HCT116 (cell line): ENCODE results near the gene ROBO1.

Experiments used
- EZH2 ChIP-seq: fragments of 200-600 bp; sonication (generic); IDR thresholded peaks from 2 replicates; pipeline ENCODE4 v1.6.1; 2017; ENCODE audit warnings: antibody characterized with exemption, mixed run types
- POLR2A ChIP-seq: IDR thresholded peaks from 2 replicates; pipeline ENCODE4 v1.7.0; 2011; ENCODE audit warnings: borderline replicate concordance; ENCODE audit not compliant: insufficient read depth, insufficient read length; ENCODE audit errors: extremely low read depth

DNA sequence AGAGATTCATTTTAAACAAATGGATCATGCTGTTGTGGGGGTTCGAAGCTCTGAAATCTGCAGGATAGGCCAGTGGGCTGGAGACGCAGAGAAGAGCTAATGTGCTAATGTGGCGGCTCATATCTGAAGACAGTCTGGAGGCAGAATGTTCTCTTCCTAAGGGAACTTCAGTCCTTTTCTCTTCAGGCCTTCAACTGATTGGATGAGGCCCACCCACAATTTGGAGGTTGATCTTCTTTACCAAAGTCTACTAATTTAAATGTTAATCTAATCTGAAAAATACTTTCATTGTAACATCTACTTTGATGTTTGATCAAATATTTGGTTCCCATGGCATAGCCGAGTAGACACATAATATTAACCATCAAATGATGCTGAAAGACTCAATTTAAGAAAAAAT lies 940.2 kb downstream of the ROBO1 start:
- TF ChIP-seq EZH2, result no peak
- no peak for TF ChIP-seq POLR2A
